LNCaP clone FGC (cell line): ENCODE data around the gene EFR3B.
"Not testable (repeated sequence)": the region's sequence is repeated elsewhere in the genome, so short reads cannot be mapped to it uniquely, and the experiment has no call there.

Experiments
- DNase-seq: peaks from one replicate; pipeline ENCODE4 v3.0.0-alpha.2; 2011; ENCODE audit warnings: low read depth
- H3K4me3 ChIP-seq: 2 replicates; pipeline ENCODE4 v1.5.1; 2011; ENCODE audit warnings: mild to moderate bottlenecking, low read depth, low read length, control low read depth
- TF ChIP-seq, protein P1 (sequence below): IDR thresholded peaks from 2 replicates; pipeline ENCODE4 v1.5.1; 2012; ENCODE audit warnings: mild to moderate bottlenecking; ENCODE audit not compliant: control insufficient read depth, insufficient read depth; ENCODE audit errors: extremely low read depth

The EFR3B gene

GRCh38 chr2:25129901-25130520 is 88.1 kb downstream of the EFR3B start:
- TF ChIP-seq, protein P1, sequence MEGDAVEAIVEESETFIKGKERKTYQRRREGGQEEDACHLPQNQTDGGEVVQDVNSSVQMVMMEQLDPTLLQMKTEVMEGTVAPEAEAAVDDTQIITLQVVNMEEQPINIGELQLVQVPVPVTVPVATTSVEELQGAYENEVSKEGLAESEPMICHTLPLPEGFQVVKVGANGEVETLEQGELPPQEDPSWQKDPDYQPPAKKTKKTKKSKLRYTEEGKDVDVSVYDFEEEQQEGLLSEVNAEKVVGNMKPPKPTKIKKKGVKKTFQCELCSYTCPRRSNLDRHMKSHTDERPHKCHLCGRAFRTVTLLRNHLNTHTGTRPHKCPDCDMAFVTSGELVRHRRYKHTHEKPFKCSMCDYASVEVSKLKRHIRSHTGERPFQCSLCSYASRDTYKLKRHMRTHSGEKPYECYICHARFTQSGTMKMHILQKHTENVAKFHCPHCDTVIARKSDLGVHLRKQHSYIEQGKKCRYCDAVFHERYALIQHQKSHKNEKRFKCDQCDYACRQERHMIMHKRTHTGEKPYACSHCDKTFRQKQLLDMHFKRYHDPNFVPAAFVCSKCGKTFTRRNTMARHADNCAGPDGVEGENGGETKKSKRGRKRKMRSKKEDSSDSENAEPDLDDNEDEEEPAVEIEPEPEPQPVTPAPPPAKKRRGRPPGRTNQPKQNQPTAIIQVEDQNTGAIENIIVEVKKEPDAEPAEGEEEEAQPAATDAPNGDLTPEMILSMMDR = peak; percentile 36
- no peak for DNase-seq
- no peak overlapping the region for H3K4me3 ChIP-seq

DNA sequence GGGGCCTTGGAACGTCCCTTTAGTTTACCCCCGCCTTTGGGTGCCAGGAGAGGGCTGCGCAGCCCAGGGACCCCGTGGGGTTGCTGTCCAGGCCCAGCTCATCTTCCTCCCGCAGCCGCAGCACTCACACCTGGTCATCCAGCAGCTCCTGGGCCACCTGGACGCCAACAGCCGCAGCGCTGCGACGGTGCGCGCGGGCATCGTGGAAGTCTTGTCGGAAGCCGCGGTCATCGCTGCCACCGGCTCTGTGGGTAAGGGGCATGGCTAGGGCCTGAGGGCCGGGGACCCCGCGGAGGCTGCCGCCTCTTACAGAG is 89.3 kb downstream of the EFR3B start:
- no peak overlapping the region for H3K4me3 ChIP-seq
- TF ChIP-seq, protein P1 = no peak
- DNase-seq = no peak

DNA sequence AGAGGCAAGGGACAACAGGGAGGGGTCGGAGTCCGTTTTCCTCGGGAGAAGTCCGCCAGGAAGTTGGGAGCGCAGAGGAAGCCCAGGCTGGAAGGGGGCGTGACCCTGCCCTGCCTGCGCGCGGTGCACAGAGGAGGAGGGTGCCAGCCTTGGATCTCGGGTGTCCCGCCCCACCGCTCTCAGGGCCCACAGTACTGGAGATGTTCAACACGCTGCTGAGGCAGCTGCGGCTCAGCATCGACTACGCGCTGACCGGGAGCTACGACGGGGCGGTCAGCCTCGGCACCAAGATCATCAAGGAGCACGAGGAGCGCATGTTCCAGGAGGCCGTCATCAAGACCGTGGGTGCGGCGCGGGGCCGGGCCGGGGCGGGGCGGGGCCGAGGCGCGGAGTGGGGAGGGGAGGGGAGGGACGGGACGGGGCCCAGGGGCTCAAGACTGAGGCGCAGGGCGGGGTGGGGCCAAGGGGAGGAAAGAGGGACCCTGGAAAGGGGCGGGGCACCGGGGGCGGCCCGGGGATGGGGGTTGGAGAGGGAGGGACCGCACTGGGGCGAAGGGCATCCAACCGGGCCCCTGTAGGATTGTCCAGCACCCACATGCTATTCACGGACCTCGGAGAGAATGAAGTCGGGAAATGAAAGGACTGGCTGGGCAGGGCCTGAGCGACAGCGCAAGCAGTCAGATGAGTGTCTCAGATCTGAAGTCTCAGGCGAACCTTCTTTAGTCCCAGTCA is 89.9 kb downstream of the EFR3B start:
- no peak overlapping the region for H3K4me3 ChIP-seq
- no peak for DNase-seq
- TF ChIP-seq, protein P1 = no peak

GRCh38 chr2:25132299-25132635 is 90.4 kb downstream of the EFR3B start:
- H3K4me3 ChIP-seq = no peak overlapping the region
- TF ChIP-seq, protein P1 = no peak
- DNase-seq = no peak

GRCh38 chr2:25132693-25133092 is 90.8 kb downstream of the EFR3B start:
- DNase-seq = no peak
- no peak overlapping the region for H3K4me3 ChIP-seq
- TF ChIP-seq, protein P1 = no peak

DNA sequence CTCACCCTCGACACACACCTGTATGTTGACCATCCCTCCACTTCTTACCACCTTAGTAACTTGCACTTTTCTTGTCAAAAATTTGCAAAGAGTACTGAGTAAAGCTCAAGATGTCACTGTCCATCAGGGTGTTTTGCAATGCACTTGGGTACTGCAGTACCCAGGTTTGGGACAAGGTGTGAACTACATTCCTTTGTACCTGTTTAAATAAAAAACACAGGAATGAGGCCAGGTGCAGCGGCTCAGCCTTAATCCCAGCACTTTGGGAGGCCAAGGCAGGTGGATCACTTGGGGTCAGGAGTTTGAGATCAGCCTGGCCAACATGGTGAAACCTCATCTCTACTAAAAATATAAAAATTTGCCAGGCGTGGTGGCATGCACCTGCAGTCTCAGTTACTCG is 98.7 kb downstream of the EFR3B start:
- H3K4me3 ChIP-seq, DNase-seq: not testable (repeated sequence)

- DNase-seq = no peak
- TF ChIP-seq, protein P1 = no peak
These were observed 99.2 kb downstream of the EFR3B start for GRCh38 chr2:25141120-25141519.

More at GRCh38 chr2:25141120-25141519, 99.2 kb downstream of the EFR3B start:
- H3K4me3 ChIP-seq = no peak overlapping the region
